ENCODE data around the gene SCRN2.
A peak's percentile ranks its signal among the peaks of the same experiment; 100 is the strongest.

Gene SCRN2

GRCh38 chr17:47846716-47847340 lies 5.8 kb upstream of the SCRN2 start:
- Histone ChIP-seq H3K27me3 (ENCODE audit: control insufficient read depth, insufficient read depth, low read length) (no peaks in the 10 kb centered on the region), H3K4me2 (ENCODE audit: low read length) (no peak overlapping the region), H3K27ac (no peak overlapping the region), H3K4me1 (peaks cover 35% of the 10 kb centered on the region), H3K4me3 (ENCODE audit: low read depth, low read length) (no peak overlapping the region), H3K9me3 (ENCODE audit: control insufficient read depth, low read length) (no peaks in the 10 kb centered on the region), H2AFZ (no peak overlapping the region), H3K9ac (no peak overlapping the region), H3K79me2 (peaks cover 7% of the 10 kb centered on the region), H3K36me3 (ENCODE audit: control insufficient read depth, insufficient read depth, low read length) (no peaks in the 10 kb centered on the region)
- no peak for TF ChIP-seq CTCF (IDR thresholded peaks at IDR 0.05)

GRCh38 chr17:47845716-47846075 lies 4.6 kb upstream of the SCRN2 start:
- Histone ChIP-seq H3K9ac (no peak overlapping the region), H3K27me3 (ENCODE audit: control insufficient read depth, insufficient read depth, low read length) (no peaks in the 10 kb centered on the region)
- TF ChIP-seq CTCF (IDR thresholded peaks at IDR 0.05), result no peak

GRCh38 chr17:47844814-47845715 lies 4.0 kb upstream of the SCRN2 start:
- Histone ChIP-seq H2AFZ (no peak overlapping the region), H3K4me2 (ENCODE audit: low read length) (peak overlapping the region; percentile 48), H3K4me1 (peaks cover 46% of the 10 kb centered on the region), H3K27me3 (ENCODE audit: control insufficient read depth, insufficient read depth, low read length) (no peaks in the 10 kb centered on the region), H3K9ac (no peak overlapping the region), H3K79me2 (peaks cover 7% of the 10 kb centered on the region), H3K9me3 (ENCODE audit: control insufficient read depth, low read length) (no peaks in the 10 kb centered on the region), H3K4me3 (ENCODE audit: low read depth, low read length) (peak overlapping the region; percentile 52), H3K36me3 (ENCODE audit: control insufficient read depth, insufficient read depth, low read length) (no peaks in the 10 kb centered on the region), H3K27ac (peak overlapping the region; percentile 98)
- TF ChIP-seq CTCF (IDR thresholded peaks at IDR 0.05), result peak; percentile 39

More at GRCh38 chr17:47845716-47846075, 4.6 kb upstream of the SCRN2 start:
- H3K79me2 ChIP-seq, result peaks cover 7% of the 10 kb centered on the region
- no peaks in the 10 kb centered on the region for H3K36me3 ChIP-seq (ENCODE audit: control insufficient read depth, insufficient read depth, low read length)
- H3K4me3 ChIP-seq (ENCODE audit: low read depth, low read length), result no peak overlapping the region
- peaks cover 42% of the 10 kb centered on the region for H3K4me1 ChIP-seq
- no peaks in the 10 kb centered on the region for H3K9me3 ChIP-seq (ENCODE audit: control insufficient read depth, low read length)
- peak overlapping the region; percentile 48 for H3K4me2 ChIP-seq (ENCODE audit: low read length)
- H2AFZ ChIP-seq, result no peak overlapping the region
- H3K27ac ChIP-seq, result no peak overlapping the region

- Histone ChIP-seq H3K9me3 (ENCODE audit: control insufficient read depth, low read length) (no peaks in the 10 kb centered on the region), H2AFZ (no peak overlapping the region), H3K4me3 (ENCODE audit: low read depth, low read length) (peak overlapping the region; percentile 52), H3K27me3 (ENCODE audit: control insufficient read depth, insufficient read depth, low read length) (no peaks in the 10 kb centered on the region), H3K36me3 (ENCODE audit: control insufficient read depth, insufficient read depth, low read length) (no peaks in the 10 kb centered on the region), H3K9ac (no peak overlapping the region), H3K79me2 (peaks cover 7% of the 10 kb centered on the region), H3K4me1 (peaks cover 48% of the 10 kb centered on the region), H3K27ac (peak overlapping the region; percentile 98), H3K4me2 (ENCODE audit: low read length) (peak overlapping the region; percentile 65)
- no peak for TF ChIP-seq CTCF (IDR thresholded peaks at IDR 0.05)
These were observed 3.2 kb upstream of the SCRN2 start for GRCh38 chr17:47844227-47844626.
